GM23338 (cell line): ENCODE measurements around the gene CDKN2D. TPM values are rescaled to one million over a fixed set of nuclear protein-coding genes. Genes with fewer than 3 reads are reported as not detected.

ENCODE experiments used
- ATAC-seq: fragments of 200-7000 bp; cut with Tn5 transposase; 3 replicates; pipeline ENCODE4 v1.9.1; 2020
- DNase-seq: peaks from one replicate; pipeline ENCODE4 v3.0.0-alpha.2; 2015; ENCODE audit warnings: low spot score
- H2AFZ ChIP-seq: fragments of 200-600 bp; sonication (generic); 2 replicates; pipeline ENCODE4 v1.8.0; 2016; ENCODE audit warnings: antibody characterized with exemption, mild to moderate bottlenecking, moderate library complexity
- H3F3A ChIP-seq: fragments of 200-600 bp; sonication (generic); replicated peaks from 2 replicates; pipeline ENCODE4 v1.8.0; 2017; ENCODE audit warnings: antibody characterized with exemption, mixed run types, low read depth
- H3K27ac ChIP-seq: fragments of 200-600 bp; sonication (generic); 2 replicates; pipeline ENCODE4 v1.6.1; 2016; ENCODE audit warnings: low read depth
- H3K27me3 ChIP-seq: fragments of 200-600 bp; sonication (generic); 2 replicates; pipeline ENCODE4 v1.8.0; 2016; ENCODE audit warnings: mild to moderate bottlenecking, mixed run types, moderate library complexity; ENCODE audit not compliant: insufficient read depth
- H3K36me3 ChIP-seq: fragments of 200-600 bp; sonication (generic); 2 replicates; pipeline ENCODE4 v1.8.0; 2016; ENCODE audit warnings: mild to moderate bottlenecking; ENCODE audit not compliant: insufficient read depth
- H3K4me1 ChIP-seq: fragments of 200-600 bp; sonication (generic); 2 replicates; pipeline ENCODE4 v1.8.0; 2016; ENCODE audit warnings: mild to moderate bottlenecking, moderate library complexity; ENCODE audit not compliant: insufficient read depth
- H3K4me2 ChIP-seq: fragments of 200-600 bp; sonication (generic); 2 replicates; pipeline ENCODE4 v1.7.1; 2017; ENCODE audit warnings: mixed run types
- H3K4me3 ChIP-seq: fragments of 200-600 bp; sonication (generic); 2 replicates; pipeline ENCODE4 v1.6.1; 2016; ENCODE audit warnings: mixed run types
- H3K79me2 ChIP-seq: fragments of 200-600 bp; sonication (generic); replicated peaks from 2 replicates; pipeline ENCODE4 v1.8.0; 2017; ENCODE audit warnings: mild to moderate bottlenecking; ENCODE audit not compliant: insufficient read depth
- H3K9me2 ChIP-seq: fragments of 200-600 bp; sonication (generic); 2 replicates; pipeline ENCODE4 v1.8.0; 2017; ENCODE audit not compliant: insufficient read depth
- H4K20me1 ChIP-seq: fragments of 200-600 bp; sonication (generic); replicated peaks from 2 replicates; pipeline ENCODE4 v1.8.0; 2017; ENCODE audit warnings: mild to moderate bottlenecking; ENCODE audit not compliant: insufficient read depth
- H3K27ac Mint-ChIP-seq: 2 replicates; pipeline ENCODE4 v1.8.0; 2020; ENCODE audit warnings: inconsistent platforms, mild to moderate bottlenecking, moderate library complexity, mixed read lengths
- H3K27me3 Mint-ChIP-seq: 3 replicates; pipeline ENCODE4 v1.8.0; 2022; ENCODE audit warnings: low read depth, mild to moderate bottlenecking, moderate library complexity, mixed read lengths, inconsistent platforms; ENCODE audit not compliant: insufficient read depth, poor library complexity
- H3K36me3 Mint-ChIP-seq: 3 replicates; pipeline ENCODE4 v1.8.0; 2021; ENCODE audit warnings: low read depth, mild to moderate bottlenecking, inconsistent platforms, moderate library complexity, mixed read lengths
- H3K4me1 Mint-ChIP-seq: 3 replicates; pipeline ENCODE4 v1.8.0; 2020; ENCODE audit warnings: mild to moderate bottlenecking, inconsistent platforms, mixed read lengths
- H3K4me3 Mint-ChIP-seq: 3 replicates; pipeline ENCODE4 v1.8.0; 2021; ENCODE audit warnings: moderate library complexity, mild to moderate bottlenecking, inconsistent platforms, mixed read lengths
- H3K9me3 Mint-ChIP-seq: 3 replicates; pipeline ENCODE4 v1.8.0; 2020; ENCODE audit warnings: moderate library complexity, mild to moderate bottlenecking, inconsistent platforms, mixed read lengths
- CTCF ChIP-seq, 2 experiments: fragments of 200-600 bp in 1 of 2; sonication (generic) in 1 of 2; conservative IDR thresholded peaks; 2 replicates each; pipeline versions ENCODE4 v1.5.1 to v1.6.1; 2016 to 2017; ENCODE audit warnings: antibody characterized with exemption in 2 of 2, low read depth in 2 of 2, mild to moderate bottlenecking in 2 of 2, moderate library complexity in 1 of 2
- ETS1 ChIP-seq: IDR thresholded peaks from 2 replicates; pipeline ENCODE4 v1.6.1; 2016; ENCODE audit warnings: antibody characterized with exemption
- EZH2 ChIP-seq: fragments of 200-600 bp; sonication (generic); IDR thresholded peaks from one replicate; pipeline ENCODE4 v1.8.0; 2017; ENCODE audit warnings: antibody characterized with exemption, mild to moderate bottlenecking, low read depth; ENCODE audit not compliant: unreplicated experiment
- EZH2phosphoT487 ChIP-seq: fragments of 200-600 bp; sonication (generic); IDR thresholded peaks from one replicate; pipeline ENCODE4 v1.8.1; 2018; ENCODE audit warnings: antibody characterized with exemption; ENCODE audit not compliant: unreplicated experiment
- NANOG ChIP-seq: IDR thresholded peaks from 2 replicates; pipeline ENCODE4 v1.6.1; 2016; ENCODE audit warnings: antibody characterized with exemption, borderline replicate concordance
- POLR2AphosphoS5 ChIP-seq: IDR thresholded peaks from 2 replicates; pipeline ENCODE4 v1.6.1; 2016; ENCODE audit warnings: antibody characterized with exemption, low read depth
- REST ChIP-seq: IDR thresholded peaks from one replicate; pipeline ENCODE4 v1.6.1; 2018; ENCODE audit warnings: antibody characterized with exemption; ENCODE audit not compliant: unreplicated experiment
- STAT1 ChIP-seq: IDR thresholded peaks from one replicate; pipeline ENCODE4 v1.6.1; 2016; ENCODE audit warnings: antibody characterized with exemption; ENCODE audit not compliant: unreplicated experiment
- ZNF114 ChIP-seq: fragments of 250-450 bp; sonication (Bioruptor Pico); IDR thresholded peaks from 2 replicates; pipeline ENCODE4 v1.5.0; 2020; ENCODE audit warnings: mild to moderate bottlenecking, moderate library complexity
- ZNF331 ChIP-seq: fragments of 250-450 bp; sonication (Bioruptor Pico); IDR thresholded peaks from 2 replicates; pipeline ENCODE4 v1.5.0; 2020; ENCODE audit warnings: low read depth, mild to moderate bottlenecking, moderate library complexity
- ZNF462 ChIP-seq: fragments of 250-450 bp; sonication (Bioruptor Pico); IDR thresholded peaks from 2 replicates; pipeline ENCODE4 v1.5.0; 2020; ENCODE audit warnings: mild to moderate bottlenecking, moderate library complexity
- polyA plus RNA-seq: library from polyadenylated mRNA; unstranded; fragments of >200 nt; fragmentation: Nextera tagmentation; extraction: Ambion mirVana; gene quantifications from 2 replicates; pipeline ENCODE4 v1.2.1, GENCODE V29; 2016
- total RNA-seq: library from RNA; depleted of rRNA; stranded (reverse); fragments of >200 nt; shearing (Covaris generic); gene quantifications from 2 replicates; pipeline ENCODE4 v1.2.3, GENCODE V29; 2014

The CDKN2D gene
- total and polyA plus RNA-seq, 2 experiments from 2014 or later, result 1.4 to 4.0 TPM

- Histone ChIP-seq H3K36me3 (peaks cover 28% of the 10 kb centered on the region), H3K79me2 (peaks cover 17% of the 10 kb centered on the region), H4K20me1 (no peaks in the 10 kb centered on the region), H3F3A (peaks cover 19% of the 10 kb centered on the region; the same call in 1 of the 2 replicates), H2AFZ (no peak overlapping the region), H3K27ac (no peak overlapping the region), H3K4me3 (no peak overlapping the region), H3K27me3 (no peaks in the 10 kb centered on the region), H3K4me1 (peaks cover 9% of the 10 kb centered on the region; the same call in 1 of the 2 replicates), H3K9me2 (no peaks in the 10 kb centered on the region), H3K4me2 (no peak overlapping the region)
- Mint-ChIP-seq H3K4me3 (no peak overlapping the region), H3K27ac (no peak overlapping the region), H3K9me3 (no peaks in the 10 kb centered on the region), H3K27me3 (peaks cover 8% of the 10 kb centered on the region), H3K36me3 (peaks cover 64% of the 10 kb centered on the region), H3K4me1 (peaks cover 5% of the 10 kb centered on the region; the same call in 1 of the 3 replicates)
- TF ChIP-seq ETS1, result no peak
- TF ChIP-seq STAT1, result no peak
- no peak for TF ChIP-seq CTCF (conservative IDR thresholded peaks at IDR 0.05; ENCODE audit: low read depth in 2 of 2)
- TF ChIP-seq NANOG, result no peak
- no peak for TF ChIP-seq REST
- TF ChIP-seq EZH2phosphoT487, result no peak
- no peak for TF ChIP-seq ZNF114 (CRISPR knock-in tag)
- TF ChIP-seq ZNF331 (CRISPR knock-in tag), result no peak
- no peak for TF ChIP-seq EZH2
- TF ChIP-seq POLR2AphosphoS5, result no peak
- TF ChIP-seq ZNF462, result no peak
- DNase-seq (no peak), ATAC-seq (no peak)
These were observed 13.3 kb upstream of the CDKN2D start for GRCh38 chr19:10582091-10582490.
